H1 (cell line): Measurements from ENCODE around the gene HS1BP3. TPM values are rescaled to one million over a fixed set of nuclear protein-coding genes. Genes with fewer than 3 reads are reported as not detected.

Experiments used
- CTCF ChIA-PET: fragments of 300-600 bp; sonication (Branson Sonifier 250); formaldehyde crosslinking; loops from one replicate; lab custom pipeline; 2021; ENCODE audit not compliant: partially characterized antibody; lab: Charles Lee
- POLR2A ChIA-PET: fragments of 300-600 bp; sonication (Branson Sonifier 250); formaldehyde crosslinking; loops from one replicate; lab custom pipeline; 2021; ENCODE audit warnings: inconsistent platforms; ENCODE audit not compliant: partially characterized antibody; lab: Charles Lee
- DNase-seq, 2 experiments: peaks; one replicate each; pipeline versions ENCODE4 v3.0.0 to v3.0.0-alpha.2; 2010 to 2022; ENCODE audit warnings: low spot score in 2 of 2, low read depth in 1 of 2, mixed read lengths in 1 of 2
- FAIRE-seq: peaks from 2 replicates; lab custom pipeline; 2011; peaks lifted over from hg19 to GRCh38; lab: Jason Lieb, UNC
- H2AFZ ChIP-seq: 2 replicates; pipeline ENCODE4 v1.8.1; 2012; ENCODE audit warnings: low read length, inconsistent platforms
- H2AK5ac ChIP-seq: 2 replicates; pipeline ENCODE4 v1.6.1; 2013; ENCODE audit warnings: low read depth, low read length
- H2BK120ac ChIP-seq: replicated peaks from 2 replicates; pipeline ENCODE3; 2013; ENCODE audit warnings: low read depth, low read length, inconsistent platforms
- H2BK12ac ChIP-seq: 2 replicates; pipeline ENCODE4 v1.6.1; 2013; ENCODE audit warnings: low read depth, low read length
- H2BK15ac ChIP-seq: 2 replicates; pipeline ENCODE4 v1.6.1; 2013; ENCODE audit warnings: low read length
- H2BK20ac ChIP-seq: 2 replicates; pipeline ENCODE4 v1.6.1; 2013; ENCODE audit warnings: low read length
- H2BK5ac ChIP-seq: 2 replicates; pipeline ENCODE4 v1.6.1; 2013; ENCODE audit warnings: low read depth, low read length
- H3K14ac ChIP-seq: 2 replicates; pipeline ENCODE4 v1.6.1; 2013; ENCODE audit warnings: inconsistent platforms; ENCODE audit not compliant: insufficient read length
- H3K18ac ChIP-seq: 2 replicates; pipeline ENCODE4 v1.6.1; 2013; ENCODE audit warnings: low read length; ENCODE audit errors: extremely low read depth
- H3K23ac ChIP-seq: 2 replicates; pipeline ENCODE4 v1.6.1; 2013; ENCODE audit warnings: inconsistent platforms; ENCODE audit not compliant: insufficient read length
- H3K23me2 ChIP-seq: 2 replicates; pipeline ENCODE4 v1.6.1; 2013; ENCODE audit warnings: low read depth, low read length
- H3K27ac ChIP-seq: 2 replicates; pipeline ENCODE4 v1.6.1; 2011; ENCODE audit warnings: low read depth, low read length, inconsistent platforms
- H3K27me3 ChIP-seq, 4 experiments: replicated peaks in 1 of 4; 1 replicate in 1 of 4; 2 replicates in 3 of 4; pipeline versions ENCODE4 v1.6.1 to v1.8.1; 2011 to 2013; ENCODE audit warnings: low read length in 3 of 4, mild to moderate bottlenecking in 3 of 4, inconsistent platforms in 2 of 4, mixed read lengths in 2 of 4, moderate library complexity in 1 of 4; ENCODE audit not compliant: control insufficient read depth in 3 of 4, insufficient read depth in 3 of 4; ENCODE audit errors: extremely low read depth in 1 of 4
- H3K36me3 ChIP-seq, 4 experiments: 2 replicates each; pipeline versions ENCODE4 v1.6.1 to v1.8.1; 2011 to 2013; ENCODE audit warnings: mild to moderate bottlenecking in 4 of 4, low read length in 3 of 4, moderate library complexity in 2 of 4, control low read depth in 1 of 4, inconsistent platforms in 1 of 4; ENCODE audit not compliant: insufficient read depth in 4 of 4, control insufficient read depth in 2 of 4
- H3K4ac ChIP-seq: replicated peaks from 2 replicates; pipeline ENCODE3; 2013; ENCODE audit warnings: low read length, low read depth, mixed read lengths, inconsistent platforms; ENCODE audit not compliant: insufficient read length
- H3K4me1 ChIP-seq, 4 experiments: replicated peaks in 1 of 4; 1 replicate in 1 of 4; 2 replicates in 3 of 4; pipeline versions ENCODE4 v1.6.1 to v1.8.1; 2011 to 2013; ENCODE audit warnings: low read length in 3 of 4, inconsistent platforms in 2 of 4, mixed read lengths in 1 of 4; ENCODE audit not compliant: insufficient read depth in 4 of 4, control insufficient read depth in 3 of 4
- H3K4me2 ChIP-seq, 2 experiments: 2 replicates each; pipeline versions ENCODE4 v1.6.1 to v1.8.1; 2011 to 2013; ENCODE audit warnings: low read depth in 2 of 2, low read length in 2 of 2, control low read depth in 1 of 2, inconsistent platforms in 1 of 2, mild to moderate bottlenecking in 1 of 2; ENCODE audit not compliant: insufficient read depth in 1 of 2
- H3K4me3 ChIP-seq, 4 experiments: fragments of 200-600, 300-600 bp in 1 of 4; sonication (generic), shearing (Covaris generic), sonication (Bioruptor Twin) in 1 of 4; 2 replicates each; pipeline versions ENCODE4 v1.5.1 to v1.8.1; 2011 to 2016; ENCODE audit warnings: low read length in 4 of 4, low read depth in 3 of 4, control low read depth in 2 of 4, inconsistent platforms in 2 of 4, mild to moderate bottlenecking in 2 of 4, mixed read lengths in 1 of 4, moderate library complexity in 1 of 4; ENCODE audit not compliant: insufficient read depth in 2 of 4; ENCODE audit errors: extremely low read depth in 1 of 4
- H3K56ac ChIP-seq: replicated peaks from 2 replicates; pipeline ENCODE3; 2013; ENCODE audit warnings: low read depth, mild to moderate bottlenecking, mixed read lengths, low read length, inconsistent platforms; ENCODE audit not compliant: insufficient read length
- H3K79me1 ChIP-seq: 2 replicates; pipeline ENCODE4 v1.6.1; 2013; ENCODE audit warnings: low read depth, low read length, control low read depth
- H3K79me2 ChIP-seq, 2 experiments: 2 replicates each; pipeline versions ENCODE4 v1.6.1 to v1.8.1; 2012 to 2013; ENCODE audit warnings: low read length in 2 of 2, mild to moderate bottlenecking in 2 of 2, inconsistent platforms in 1 of 2; ENCODE audit not compliant: insufficient read depth in 2 of 2, control insufficient read depth in 1 of 2
- H3K9ac ChIP-seq, 4 experiments: replicated peaks in 1 of 4; 1 replicate in 1 of 4; 2 replicates in 3 of 4; pipeline versions ENCODE4 v1.6.1 to v1.8.1; 2011 to 2013; ENCODE audit warnings: low read depth in 3 of 4, low read length in 3 of 4, control low read depth in 2 of 4, mild to moderate bottlenecking in 2 of 4, moderate library complexity in 2 of 4, inconsistent platforms in 1 of 4; ENCODE audit errors: extremely low read depth in 1 of 4
- H3K9me3 ChIP-seq, 2 experiments: 2 replicates each; pipeline versions ENCODE4 v1.6.1 to v1.8.1; 2012 to 2013; ENCODE audit warnings: mild to moderate bottlenecking in 2 of 2, moderate library complexity in 2 of 2, control low read depth in 1 of 2, inconsistent platforms in 1 of 2, low read depth in 1 of 2, low read length in 1 of 2, mixed read lengths in 1 of 2; ENCODE audit not compliant: insufficient read depth in 2 of 2
- H4K20me1 ChIP-seq, 2 experiments: replicated peaks in 1 of 2; 2 replicates each; pipeline versions ENCODE3 to v1.8.1; 2011 to 2013; ENCODE audit warnings: inconsistent platforms in 2 of 2, low read length in 2 of 2, mild to moderate bottlenecking in 1 of 2; ENCODE audit not compliant: insufficient read depth in 2 of 2, control insufficient read depth in 1 of 2
- H4K5ac ChIP-seq: 2 replicates; pipeline ENCODE4 v1.6.1; 2013; ENCODE audit warnings: low read length, low read depth, mixed read lengths, inconsistent platforms; ENCODE audit not compliant: insufficient read length
- H4K8ac ChIP-seq: 2 replicates; pipeline ENCODE4 v1.8.0; 2013; ENCODE audit warnings: mild to moderate bottlenecking, moderate library complexity, low read length, inconsistent platforms; ENCODE audit not compliant: insufficient read depth; ENCODE audit errors: extremely low read depth
- H4K91ac ChIP-seq: replicated peaks from 2 replicates; pipeline ENCODE3; 2013; ENCODE audit warnings: low read length, mixed read lengths, inconsistent platforms; ENCODE audit not compliant: insufficient read length
- CBX8 ChIP-seq: fragments of 300-800, 300-1000 bp; sonication (generic); IDR thresholded peaks from 2 replicates; pipeline ENCODE4 v1.7.1; 2016; ENCODE audit warnings: low read depth, low read length, borderline replicate concordance
- EZH2 ChIP-seq: fragments of 200-600 bp; sonication (generic); IDR thresholded peaks from 2 replicates; pipeline ENCODE4 v1.7.1; 2012; ENCODE audit warnings: low read depth, mild to moderate bottlenecking, moderate library complexity, low read length, inconsistent platforms; ENCODE audit not compliant: severe bottlenecking
- MAFK ChIP-seq: IDR thresholded peaks from 2 replicates; pipeline ENCODE4 v1.6.1; 2012; ENCODE audit warnings: low read depth, mild to moderate bottlenecking, improper control_type of control experiment, low read length
- RBBP5 ChIP-seq: IDR thresholded peaks from 2 replicates; pipeline ENCODE4 v1.7.1; 2012; ENCODE audit warnings: low read depth, mild to moderate bottlenecking, inconsistent platforms, low read length, moderate library complexity, borderline replicate concordance
- SAP30 ChIP-seq: fragments of 300-600 bp; sonication (generic); IDR thresholded peaks from 2 replicates; pipeline ENCODE4 v1.7.1; 2012; ENCODE audit warnings: low read length, moderate library complexity, mild to moderate bottlenecking, inconsistent platforms; ENCODE audit not compliant: insufficient read depth, insufficient replicate concordance
- SP1 ChIP-seq: IDR thresholded peaks from 2 replicates; pipeline ENCODE4 v1.6.1; 2011; ENCODE audit warnings: low read depth, low read length
- SUZ12 ChIP-seq: fragments of 200-600 bp; sonication (generic); IDR thresholded peaks from 2 replicates; pipeline ENCODE4 v1.6.1; 2012; ENCODE audit warnings: mild to moderate bottlenecking, inconsistent platforms, low read length, moderate library complexity, mixed read lengths
- WGBS, 2 experiments: shearing (Covaris generic) in 1 of 2; methylation state at CpG; one replicate each; pipeline versions ENCODE4 v1.1.6 to v1.1.7; 2013 to 2015; ENCODE audit warnings: low lambda C conversion rate in 2 of 2, mixed read lengths in 2 of 2, inconsistent platforms in 1 of 2, low coverage in 1 of 2, missing lambda C conversion rate in 1 of 2; ENCODE audit not compliant: insufficient replicate concordance in 2 of 2, insufficient coverage in 1 of 2, insufficient read length in 1 of 2; ENCODE audit errors: extremely low coverage in 1 of 2, missing lambda C conversion rate in 1 of 2; 5-methylcytosine and 5-hydroxymethylcytosine counted together
- polyA plus RNA-seq, 7 experiments: library from polyadenylated mRNA; depleted of rRNA in 3 of 7; stranded (reverse) in 5 of 7; unstranded in 2 of 7; fragments of >200 nt in 5 of 7; fragments of 200-250 nt in 2 of 7; gene quantifications; 1 replicate in 5 of 7; 2 replicates in 1 of 7; 4 replicates in 1 of 7; pipeline versions ENCODE4 v1.2.1 to v1.2.3, GENCODE V29; 2011 to 2013; ENCODE audit warnings: missing spikeins in 2 of 7, mixed read lengths in 2 of 7
- total RNA-seq: library from RNA; stranded (reverse); fragmentation: NEBNext Ultra II Directional; extraction: Animal tissue kit (Norgen Biotek cat#: 25700); gene quantifications from 2 replicates; pipeline ENCODE4 v1.2.1, GENCODE V29; 2021
- TF ChIP-seq, protein P1 (sequence below): IDR thresholded peaks from 2 replicates; pipeline ENCODE4 v1.6.1; 2012; ENCODE audit warnings: inconsistent platforms
- TF ChIP-seq, protein P2 (sequence below): IDR thresholded peaks from 2 replicates; pipeline ENCODE4 v1.6.1; 2012; ENCODE audit warnings: inconsistent platforms

Gene HS1BP3
- total and polyA plus RNA-seq, 2 of the 8 experiments (the other 6 are each of a cell fraction or from before 2014, with no cell fraction given), result 11.1 to 11.3 TPM

DNA sequence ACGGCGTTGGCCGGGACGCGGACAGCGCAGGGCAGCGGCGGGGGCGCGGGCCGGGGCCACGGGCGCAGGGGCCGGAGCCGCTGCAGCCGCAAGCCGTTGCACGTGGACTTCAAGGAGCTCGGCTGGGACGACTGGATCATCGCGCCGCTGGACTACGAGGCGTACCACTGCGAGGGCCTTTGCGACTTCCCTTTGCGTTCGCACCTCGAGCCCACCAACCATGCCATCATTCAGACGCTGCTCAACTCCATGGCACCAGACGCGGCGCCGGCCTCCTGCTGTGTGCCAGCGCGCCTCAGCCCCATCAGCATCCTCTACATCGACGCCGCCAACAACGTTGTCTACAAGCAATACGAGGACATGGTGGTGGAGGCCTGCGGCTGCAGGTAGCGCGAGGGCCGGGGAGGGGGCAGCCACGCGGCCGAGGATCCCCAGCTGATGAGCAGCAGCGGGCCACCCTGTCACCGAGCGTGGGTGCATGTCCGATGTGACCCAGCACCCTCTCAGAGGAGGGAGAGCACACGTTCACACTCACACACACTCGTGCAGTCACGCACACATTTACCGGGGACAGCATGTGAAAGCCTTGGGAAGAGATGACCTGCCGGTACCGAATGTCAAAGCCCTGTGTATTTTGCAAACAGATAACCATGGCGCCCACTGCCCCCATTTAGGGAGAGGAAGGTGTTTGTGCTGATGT lies 20.3 kb upstream of the HS1BP3 start:
- DNase-seq (peak in 1 of 2 experiments; percentile 67), FAIRE-seq (no peak)
- H4K5ac ChIP-seq, result no peak overlapping the region
- H3K79me1 ChIP-seq, result no peaks in the 10 kb centered on the region
- H2BK15ac ChIP-seq, result 0 out of 2 replicates have a peak overlapping the region, but pooled peaks have one; percentile 61
- H2AK5ac ChIP-seq, result 0 out of 2 replicates have a peak overlapping the region, but pooled peaks have one; percentile 15
- no peaks in the 10 kb centered on the region; a peak in 1 of 4 replicates for H3K9me3 ChIP-seq
- H3K27ac ChIP-seq, result no peak overlapping the region
- H2BK5ac ChIP-seq, result 0 out of 2 replicates have a peak overlapping the region, but pooled peaks have one; percentile 5
- H2BK20ac ChIP-seq, result no peak overlapping the region
- no peak overlapping the region for H3K23ac ChIP-seq
- no peak overlapping the region for H3K9ac ChIP-seq
- no peaks in the 10 kb centered on the region for H3K79me2 ChIP-seq
- H4K8ac ChIP-seq, result peak overlapping the region; percentile 70; the same call in 1 of the 2 replicates
- 48% methylated on average over 55 of the region's 60 CpGs; no CpG with 5 or more reads in 1 of the 2 experiments for WGBS, 2 experiments
- no peak overlapping the region; the same call in 1 of the 2 replicates for H3K18ac ChIP-seq
- no peak overlapping the region for H3K4ac ChIP-seq
- peaks cover 10% of the 10 kb centered on the region; the same call in 1 of the 2 replicates for H3K23me2 ChIP-seq
- peaks cover 50 to 85% (median 75%) of the 10 kb centered on the region in 4 experiments for H3K27me3 ChIP-seq
- no peak overlapping the region for H2AFZ ChIP-seq
- H3K36me3 ChIP-seq, result peaks cover 0 to 5% (median 0%) of the 10 kb centered on the region in 4 experiments; a peak in 1 of 8 replicates
- H3K4me2 ChIP-seq, result peak overlapping the region; percentile 43 to 76
- ChIA-PET POLR2A (interaction anchor here (0.6 to 1.5 kb wide), 2 partner anchors 224 to 1528 kb away, joined by 4 read pairs; partner anchors contain the start of gene RHOB), CTCF (interaction anchor here (0.9 to 1.6 kb wide), 7 partner anchors 10 to 356 kb away, joined by 3 to 17 read pairs (median 4); no protein-coding TSS in a partner anchor)
- no peak overlapping the region for H4K91ac ChIP-seq
- H3K4me1 ChIP-seq, result peaks cover 9 to 42% (median 21%) of the 10 kb centered on the region in 4 experiments
- H3K56ac ChIP-seq, result no peak overlapping the region
- H2BK120ac ChIP-seq, result no peak overlapping the region
- peak overlapping the region; percentile 68; the same call in 1 of the 2 replicates for H2BK12ac ChIP-seq
- no peak overlapping the region for H3K14ac ChIP-seq
- peak overlapping the region in 1 of 4 experiments; percentile 9; a peak in 2 of 8 replicates for H3K4me3 ChIP-seq
- peaks cover 2 to 6% of the 10 kb centered on the region in 2 experiments for H4K20me1 ChIP-seq
- TF ChIP-seq, protein P1, sequence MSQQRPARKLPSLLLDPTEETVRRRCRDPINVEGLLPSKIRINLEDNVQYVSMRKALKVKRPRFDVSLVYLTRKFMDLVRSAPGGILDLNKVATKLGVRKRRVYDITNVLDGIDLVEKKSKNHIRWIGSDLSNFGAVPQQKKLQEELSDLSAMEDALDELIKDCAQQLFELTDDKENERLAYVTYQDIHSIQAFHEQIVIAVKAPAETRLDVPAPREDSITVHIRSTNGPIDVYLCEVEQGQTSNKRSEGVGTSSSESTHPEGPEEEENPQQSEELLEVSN, result 0 out of 2 replicates have a peak, but pooled peaks have one; percentile 20
- TF ChIP-seq, protein P2, sequence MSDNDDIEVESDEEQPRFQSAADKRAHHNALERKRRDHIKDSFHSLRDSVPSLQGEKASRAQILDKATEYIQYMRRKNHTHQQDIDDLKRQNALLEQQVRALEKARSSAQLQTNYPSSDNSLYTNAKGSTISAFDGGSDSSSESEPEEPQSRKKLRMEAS, result peak; percentile 59; the same call in 1 of the 2 replicates
- TF ChIP-seq CBX8, result no peak
- no peak for TF ChIP-seq RBBP5
- TF ChIP-seq EZH2, result peak; percentile 70
- no peak for TF ChIP-seq MAFK
- peak; percentile 43 for TF ChIP-seq SUZ12
- no peak for TF ChIP-seq SAP30
- no peak for TF ChIP-seq SP1
